Gastrocnemius medialis (tissue), 4 donors: ENCODE measurements around the gene SYNJ2. TPM values are rescaled to one million over a fixed set of nuclear protein-coding genes. Genes with fewer than 3 reads are reported as not detected.
"Not testable (repeated sequence)": the region's sequence is repeated elsewhere in the genome, so short reads cannot be mapped to it uniquely, and the experiment has no call there.

Experiments
- ATAC-seq, 2 donors: fragments of 150-250 bp; one replicate each; pipeline ENCODE4 v1.9.1; 2016
- DNase-seq, 2 donors: peaks; one replicate each; pipeline ENCODE4 v3.0.0-alpha.2; 2019
- H3K27ac ChIP-seq, 4 donors: fragments of 200-600 bp; sonication (generic); 1 replicate in 1 of 4; 2 replicates in 3 of 4; pipeline ENCODE4 v1.5.1; 2016 to 2018; ENCODE audit warnings: mild to moderate bottlenecking in 2 of 4, moderate library complexity in 1 of 4
- H3K27me3 ChIP-seq, 3 donors: fragments of 200-600 bp; sonication (generic) in 2 of 3; 1 replicate in 1 of 3; 2 replicates in 2 of 3; pipeline versions ENCODE4 v1.5.1 to v1.6.0; 2016 to 2019; ENCODE audit warnings: mild to moderate bottlenecking in 1 of 3, moderate library complexity in 1 of 3
- H3K36me3 ChIP-seq, 2 donors: fragments of 200-600 bp; sonication (generic) in 1 of 2; one replicate each; pipeline ENCODE4 v1.5.1; 2017 to 2018
- H3K4me1 ChIP-seq, 2 donors: fragments of 200-600 bp; sonication (generic) in 1 of 2; one replicate each; pipeline ENCODE4 v1.5.1; 2016 to 2017; ENCODE audit warnings: mild to moderate bottlenecking in 2 of 2
- H3K4me3 ChIP-seq, 4 donors: fragments of 200-600 bp; sonication (generic) in 3 of 4; 1 replicate in 1 of 4; 2 replicates in 3 of 4; pipeline ENCODE4 v1.5.1; 2016 to 2019; ENCODE audit warnings: mild to moderate bottlenecking in 2 of 4
- H3K9me3 ChIP-seq, 3 donors: fragments of 200-600 bp; sonication (generic) in 2 of 3; 1 replicate in 1 of 3; 2 replicates in 2 of 3; pipeline ENCODE4 v1.5.1; 2016 to 2019
- POLR2A ChIP-seq, 2 donors: fragments of 450-650 bp; IDR thresholded peaks; one replicate each; pipeline ENCODE4 v1.6.1; 2017; ENCODE audit warnings: antibody characterized with exemption in 2 of 2, mild to moderate bottlenecking in 2 of 2, moderate library complexity in 2 of 2
- in situ Hi-C, 4 donors: fragments of 200-750 bp; cut with MboI; loops; one replicate each; pipeline versions ENCODE4 v1.15.0 to v1.8.0; 2017; ENCODE audit warnings: low sequenced_read_pairs in 4 of 4
- intact Hi-C: fragments of 100-400 bp; cut with DNase I; formaldehyde crosslinking; loops from one replicate; pipeline ENCODE4 v1.15.1; 2023; ENCODE audit warnings: low total_unique reads
- total RNA-seq, 4 donors: library from RNA; depleted of rRNA; stranded (reverse); fragments of >200 nt; gene quantifications; one replicate each; pipeline versions ENCODE4 v1.1.0 to v1.2.3, GENCODE V29; 2016
- TF ChIP-seq, protein P1 (sequence below), 5 experiments: fragments of 450-650 bp in 3 of 5; fragments of 200-600 bp in 2 of 5; sonication (generic) in 2 of 5; IDR thresholded peaks in 4 of 5; conservative IDR thresholded peaks in 1 of 5; 1 replicate in 4 of 5; 2 replicates in 1 of 5; pipeline ENCODE4 v1.5.1; 2016 to 2019; ENCODE audit warnings: antibody characterized with exemption in 5 of 5, mild to moderate bottlenecking in 3 of 5, moderate library complexity in 3 of 5

Gene SYNJ2
- total RNA-seq, 4 donors from 2014 or later = 3.9 to 17.0 (median 7.0) TPM

- Histone ChIP-seq H3K4me1 (no peaks in the 10 kb centered on the region), H3K27ac (no peak overlapping the region), H3K36me3 (peaks cover 0 to 51% of the 10 kb centered on the region in 2 donors), H3K9me3 (no peaks in the 10 kb centered on the region), H3K27me3 (no peaks in the 10 kb centered on the region), H3K4me3 (no peak overlapping the region)
- in situ Hi-C loops (no loop called here), intact Hi-C loops (no loop called here)
- ATAC-seq = no peak
- no peak for DNase-seq
- TF ChIP-seq POLR2A (IDR thresholded peaks at IDR 0.05) = no peak
- TF ChIP-seq, protein P1, sequence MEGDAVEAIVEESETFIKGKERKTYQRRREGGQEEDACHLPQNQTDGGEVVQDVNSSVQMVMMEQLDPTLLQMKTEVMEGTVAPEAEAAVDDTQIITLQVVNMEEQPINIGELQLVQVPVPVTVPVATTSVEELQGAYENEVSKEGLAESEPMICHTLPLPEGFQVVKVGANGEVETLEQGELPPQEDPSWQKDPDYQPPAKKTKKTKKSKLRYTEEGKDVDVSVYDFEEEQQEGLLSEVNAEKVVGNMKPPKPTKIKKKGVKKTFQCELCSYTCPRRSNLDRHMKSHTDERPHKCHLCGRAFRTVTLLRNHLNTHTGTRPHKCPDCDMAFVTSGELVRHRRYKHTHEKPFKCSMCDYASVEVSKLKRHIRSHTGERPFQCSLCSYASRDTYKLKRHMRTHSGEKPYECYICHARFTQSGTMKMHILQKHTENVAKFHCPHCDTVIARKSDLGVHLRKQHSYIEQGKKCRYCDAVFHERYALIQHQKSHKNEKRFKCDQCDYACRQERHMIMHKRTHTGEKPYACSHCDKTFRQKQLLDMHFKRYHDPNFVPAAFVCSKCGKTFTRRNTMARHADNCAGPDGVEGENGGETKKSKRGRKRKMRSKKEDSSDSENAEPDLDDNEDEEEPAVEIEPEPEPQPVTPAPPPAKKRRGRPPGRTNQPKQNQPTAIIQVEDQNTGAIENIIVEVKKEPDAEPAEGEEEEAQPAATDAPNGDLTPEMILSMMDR (IDR thresholded peaks at IDR 0.05 in 4 of 5, conservative IDR thresholded peaks at IDR 0.05 in 1 of 5) = no peak
Measured at GRCh38 chr6:157944983-157945931, 36.4 kb upstream of the SYNJ2 start.

DNA sequence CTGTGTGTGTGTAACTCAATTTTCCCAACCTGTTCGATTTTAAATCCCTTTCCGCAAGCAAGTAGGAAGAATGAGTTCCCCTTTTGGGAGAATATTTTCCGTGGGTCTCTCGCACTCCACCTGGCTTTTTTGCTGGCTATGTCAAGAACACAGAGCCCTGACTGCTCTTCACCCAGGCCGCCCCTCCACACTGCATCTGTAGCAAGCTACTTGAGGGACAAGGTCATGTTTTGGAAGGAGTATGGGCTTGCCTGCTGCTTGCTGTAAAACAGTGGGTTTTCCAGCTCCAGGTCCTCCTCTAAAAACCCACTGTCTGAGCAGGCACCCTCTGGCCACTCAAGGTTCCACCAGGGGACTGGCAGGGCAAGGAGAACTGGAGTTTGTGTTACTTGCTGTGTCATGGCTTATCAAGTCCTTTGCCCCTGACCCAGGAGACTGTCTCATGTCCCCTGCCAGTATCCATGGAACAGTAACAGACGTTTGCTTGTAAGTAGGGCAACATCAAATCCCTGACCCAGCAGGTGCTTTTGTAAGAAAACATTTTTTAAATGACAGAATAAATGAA lies 35.5 kb upstream of the SYNJ2 start:
- no peaks in the 10 kb centered on the region for H3K9me3 ChIP-seq
- DNase-seq (no peak), ATAC-seq (no peak)
- no peak overlapping the region for H3K4me3 ChIP-seq
- H3K4me1 ChIP-seq = no peaks in the 10 kb centered on the region
- intact Hi-C loops = no loop called here
- H3K27ac ChIP-seq = no peak overlapping the region
- TF ChIP-seq POLR2A (IDR thresholded peaks at IDR 0.05) = no peak
- TF ChIP-seq, protein P1 (IDR thresholded peaks at IDR 0.05 in 4 of 5, conservative IDR thresholded peaks at IDR 0.05 in 1 of 5) = no peak
- peaks cover 0 to 43% of the 10 kb centered on the region in 2 donors for H3K36me3 ChIP-seq
- no peaks in the 10 kb centered on the region for H3K27me3 ChIP-seq
- in situ Hi-C loops = no loop called here

- Histone ChIP-seq H3K9me3 (no peaks in the 10 kb centered on the region), H3K27me3 (no peaks in the 10 kb centered on the region), H3K4me1 (no peaks in the 10 kb centered on the region), H3K27ac (no peak overlapping the region), H3K4me3 (no peak overlapping the region), H3K36me3 (peaks cover 0 to 34% of the 10 kb centered on the region in 2 donors)
- no peak for TF ChIP-seq POLR2A (IDR thresholded peaks at IDR 0.05)
- TF ChIP-seq, protein P1 (IDR thresholded peaks at IDR 0.05 in 4 of 5, conservative IDR thresholded peaks at IDR 0.05 in 1 of 5) = peak in 4 of 5 experiments; percentile 10 to 46 (median 16)
- no peak for DNase-seq
- no peak for ATAC-seq
- intact Hi-C loops (no loop called here), in situ Hi-C loops (no loop called here)
Measured at GRCh38 chr6:157946865-157947532, 34.7 kb upstream of the SYNJ2 start.

GRCh38 chr6:157950899-157951298 lies 30.8 kb upstream of the SYNJ2 start:
- intact Hi-C loops = not testable (repeated sequence)

GRCh38 chr6:157951828-157952227 lies 29.8 kb upstream of the SYNJ2 start:
- TF ChIP-seq, protein P1 (IDR thresholded peaks at IDR 0.05 in 4 of 5, conservative IDR thresholded peaks at IDR 0.05 in 1 of 5) = no peak
- Histone ChIP-seq H3K27ac (no peak overlapping the region), H3K4me1 (peaks cover 9% of the 10 kb centered on the region in 2 donors), H3K27me3 (no peaks in the 10 kb centered on the region), H3K9me3 (no peaks in the 10 kb centered on the region), H3K36me3 (no peaks in the 10 kb centered on the region), H3K4me3 (no peak overlapping the region)
- intact Hi-C loops (no loop called here), in situ Hi-C loops (no loop called here)
- no peak for ATAC-seq
- no peak for DNase-seq

More at GRCh38 chr6:157950899-157951298, 30.8 kb upstream of the SYNJ2 start:
- H3K36me3 ChIP-seq, H3K4me1 ChIP-seq, H3K27ac ChIP-seq, H3K9me3 ChIP-seq, in situ Hi-C loops, H3K4me3 ChIP-seq, DNase-seq, ATAC-seq, H3K27me3 ChIP-seq: not testable (repeated sequence)
